ENCODE measurements around the gene SLC6A18.

Gene SLC6A18

DNA sequence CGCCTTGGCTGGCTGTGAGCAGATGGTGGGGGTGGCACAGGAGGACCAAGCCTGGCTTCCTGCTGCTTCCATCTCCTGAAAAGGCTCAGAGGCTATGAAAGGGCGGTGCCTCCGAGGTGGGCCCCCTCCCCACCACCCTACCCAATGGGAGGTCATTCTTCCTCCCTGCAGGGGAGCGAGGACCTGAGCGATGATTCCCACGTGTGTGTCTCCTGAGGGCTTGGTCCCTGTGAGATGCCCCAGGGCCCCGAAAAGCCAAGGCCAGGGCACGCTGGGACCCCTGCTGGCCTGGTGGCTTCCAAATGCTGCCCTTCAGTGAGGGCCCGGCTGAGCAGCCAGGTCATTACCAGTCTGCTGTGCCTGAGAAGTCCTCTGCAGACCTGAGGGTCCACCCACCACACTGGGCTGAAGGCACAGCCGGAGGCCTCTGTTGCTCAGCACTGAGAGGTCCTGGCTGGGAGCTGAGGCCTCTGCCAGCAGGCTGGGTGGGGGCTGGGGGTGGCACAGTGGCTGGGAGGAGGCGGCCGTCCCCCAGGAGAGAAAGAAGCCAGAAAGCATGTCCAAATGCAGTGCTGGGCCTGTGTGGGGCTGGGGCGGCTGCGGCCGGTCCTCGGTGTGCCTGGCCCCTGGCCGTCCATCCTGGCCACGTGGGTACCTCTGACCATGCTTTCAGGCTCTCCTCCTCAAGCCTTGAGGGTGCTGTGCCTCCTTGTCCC is 37.8 kb upstream of the SLC6A18 start:
- DNase-seq = no peak

DNA sequence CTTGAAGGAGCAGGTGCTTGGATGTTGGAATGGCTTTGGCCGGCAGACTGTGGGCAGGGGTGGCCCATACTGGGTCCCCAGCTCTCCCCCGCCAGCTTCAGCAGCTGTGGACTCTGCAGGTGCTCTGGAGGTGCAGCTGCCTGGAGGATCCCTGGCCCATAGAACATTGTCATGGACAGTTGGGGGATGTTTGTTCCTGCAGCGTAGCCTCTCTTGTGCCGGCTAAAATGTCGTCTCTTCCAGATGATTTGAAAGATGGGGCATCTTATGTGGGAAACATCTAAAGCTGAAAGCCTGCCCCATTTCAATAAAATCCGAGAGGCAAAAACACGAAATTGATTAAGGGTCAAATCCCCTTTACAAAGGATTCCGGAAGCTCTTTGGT is 37.2 kb upstream of the SLC6A18 start:
- no peak for DNase-seq

DNA sequence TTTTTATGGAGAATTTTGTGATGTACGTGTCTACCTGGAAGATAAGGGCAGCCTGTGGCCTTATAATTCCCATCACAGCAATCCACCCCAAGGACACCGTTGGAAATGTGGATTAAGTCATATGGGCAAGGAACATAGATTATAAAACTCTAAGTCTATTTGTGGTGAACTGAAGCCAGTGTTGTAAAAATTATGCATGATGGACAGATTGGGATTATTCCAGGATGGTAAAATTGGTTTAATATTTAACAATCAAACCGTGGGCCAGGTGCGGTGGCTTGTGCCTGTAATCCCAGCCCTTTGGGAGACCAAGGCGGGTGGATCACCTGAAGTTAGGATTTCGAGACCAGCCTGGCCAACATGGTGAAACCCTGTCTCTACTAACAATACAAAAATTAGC is 36.7 kb upstream of the SLC6A18 start:
- DNase-seq = no peak

DNA sequence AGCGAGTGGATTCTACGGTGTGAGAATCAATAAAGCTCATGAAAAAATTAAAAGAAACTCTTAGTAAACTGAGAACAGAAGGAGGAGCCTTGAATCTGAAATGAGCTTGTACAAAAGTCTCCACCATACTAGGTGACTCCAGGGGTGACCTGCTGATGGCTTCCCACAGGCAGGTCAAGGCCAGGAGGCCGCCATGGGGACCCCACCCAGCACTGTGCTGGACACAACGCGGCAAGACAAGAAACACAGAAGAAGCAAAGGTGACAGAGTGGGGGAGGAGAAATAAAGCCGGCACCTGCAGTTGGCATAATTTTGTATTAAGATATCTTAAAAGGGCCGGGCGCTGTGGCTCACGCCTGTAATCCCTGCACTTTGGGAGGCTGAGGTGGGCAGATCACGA is 35.9 kb upstream of the SLC6A18 start:
- no peak for DNase-seq

DNA sequence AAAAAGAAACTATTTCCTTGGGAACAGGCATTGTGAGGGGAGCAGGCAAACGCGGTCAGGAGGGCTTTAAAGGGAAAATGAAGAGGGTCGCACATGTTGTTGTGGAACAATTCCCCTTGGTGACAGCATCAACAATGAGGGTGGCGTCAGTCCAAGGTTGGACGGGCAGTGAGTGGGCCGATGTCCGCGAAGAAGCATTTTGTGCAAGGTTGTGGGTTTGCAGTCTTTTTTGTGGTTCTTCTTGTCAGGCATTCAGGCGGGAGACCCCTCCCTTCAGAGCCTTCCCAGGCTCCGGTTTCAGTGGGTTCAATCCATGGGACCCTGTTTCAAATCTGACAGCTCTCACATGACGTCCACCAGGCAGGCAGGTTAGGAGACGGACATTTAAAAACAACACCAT is 34.9 kb upstream of the SLC6A18 start:
- DNase-seq = no peak

DNA sequence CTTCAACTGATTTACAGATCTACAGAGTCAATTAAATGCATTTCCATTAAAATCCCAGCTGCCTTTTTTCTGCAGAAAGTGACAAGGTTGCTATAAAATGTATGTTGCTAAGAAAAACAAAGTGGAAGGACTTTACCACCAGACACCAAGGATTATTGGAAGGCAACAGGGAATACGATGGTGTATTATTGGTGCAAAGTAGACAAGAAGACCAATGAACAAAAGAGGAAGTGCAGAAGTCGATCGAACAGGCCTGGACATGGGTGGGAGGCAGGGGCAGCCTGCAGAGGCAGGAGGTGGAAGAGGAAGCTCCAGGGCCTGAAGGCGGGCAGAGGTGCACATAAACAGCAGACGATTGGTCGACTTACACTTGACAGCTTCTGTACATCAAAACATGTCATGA is 34.3 kb upstream of the SLC6A18 start:
- DNase-seq = no peak

DNA sequence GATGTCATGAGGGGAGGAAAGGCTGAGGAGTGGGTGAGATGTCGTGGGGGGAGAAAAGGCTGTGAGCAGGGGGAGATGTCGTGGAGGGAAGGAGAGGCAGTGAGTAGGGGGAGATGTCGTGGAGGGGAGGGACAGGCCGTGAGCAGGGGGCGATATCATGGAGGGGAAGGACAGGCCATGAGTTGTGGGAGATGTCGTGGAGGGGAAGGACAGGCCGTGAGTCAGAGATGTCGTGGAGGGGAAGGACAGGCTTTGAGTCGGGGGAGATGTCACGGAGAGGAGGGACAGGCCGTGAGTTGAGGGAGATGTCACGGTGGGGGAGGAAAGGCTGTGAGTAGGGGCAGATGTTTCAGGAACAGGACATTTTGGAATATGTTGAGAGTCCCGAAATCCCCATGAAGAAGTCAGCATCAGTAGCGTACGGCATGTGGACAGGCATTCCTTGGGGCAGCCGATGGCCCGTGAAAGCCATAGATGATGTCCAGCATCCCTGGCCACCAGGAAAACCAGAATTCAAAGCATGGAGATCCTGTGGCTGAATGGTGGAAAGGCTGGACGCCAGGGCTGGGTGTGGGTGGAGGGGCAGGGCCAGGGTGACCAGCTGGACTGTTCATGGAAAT is 32.1 kb upstream of the SLC6A18 start:
- DNase-seq = no peak

DNA sequence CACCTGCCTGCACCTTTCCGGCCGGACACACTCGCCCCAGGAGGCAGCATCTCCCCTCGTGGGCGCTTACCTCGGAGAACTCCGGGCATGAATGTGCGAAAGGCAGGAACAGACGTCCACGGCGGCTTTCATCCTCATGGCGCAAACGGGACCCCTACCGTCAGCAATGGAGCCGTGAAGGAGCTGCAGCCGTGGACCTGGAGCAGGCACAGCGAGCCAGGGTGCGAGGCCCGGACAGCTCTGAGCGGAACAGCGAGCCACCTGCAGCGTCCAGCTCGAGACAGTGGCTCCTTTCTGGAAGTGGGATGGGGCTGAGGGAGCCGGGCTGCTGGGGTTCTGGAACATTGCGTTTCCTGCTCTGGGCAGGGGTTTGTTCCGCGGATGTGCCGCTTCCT is 31.6 kb upstream of the SLC6A18 start:
- DNase-seq = no peak

DNA sequence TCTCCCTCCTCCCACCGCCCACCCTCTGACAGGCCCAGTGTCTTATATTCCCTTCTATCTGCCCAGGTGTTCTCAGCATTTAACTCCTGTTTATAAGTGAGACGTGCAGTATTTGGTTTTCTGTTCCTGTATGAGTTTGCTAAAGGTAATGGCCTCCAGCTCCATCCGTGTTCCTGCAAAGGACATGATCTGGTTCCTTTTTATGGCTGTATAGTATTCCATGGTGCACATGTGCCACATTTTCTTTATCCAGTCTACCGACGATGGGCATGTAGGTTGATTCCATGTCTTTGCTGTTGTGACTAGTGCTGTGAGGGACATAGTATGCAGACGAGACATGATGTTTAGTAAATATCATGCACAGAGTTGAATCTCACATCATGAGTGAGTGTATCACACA is 30.8 kb upstream of the SLC6A18 start:
- no peak for DNase-seq

DNA sequence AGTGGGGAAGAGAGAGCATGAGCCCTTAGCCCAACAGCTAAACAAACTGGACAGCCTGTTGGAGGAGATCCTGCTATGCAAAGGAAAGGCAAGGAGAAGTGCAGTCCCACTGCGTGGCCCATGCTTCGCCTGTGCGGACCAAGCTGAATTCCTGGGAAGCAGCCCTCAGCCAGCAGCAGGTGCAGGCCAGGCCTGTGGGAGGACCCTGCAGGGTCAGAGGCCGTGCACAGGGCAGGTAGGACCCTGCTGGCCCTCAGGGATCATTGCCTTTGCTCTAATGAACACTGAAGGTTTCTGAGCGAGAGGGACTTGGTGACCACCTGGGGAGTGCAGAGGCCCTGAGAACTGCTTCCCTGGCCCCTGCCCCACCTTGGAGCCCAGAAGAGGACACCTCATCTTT is 29.7 kb upstream of the SLC6A18 start:
- DNase-seq = no peak

DNA sequence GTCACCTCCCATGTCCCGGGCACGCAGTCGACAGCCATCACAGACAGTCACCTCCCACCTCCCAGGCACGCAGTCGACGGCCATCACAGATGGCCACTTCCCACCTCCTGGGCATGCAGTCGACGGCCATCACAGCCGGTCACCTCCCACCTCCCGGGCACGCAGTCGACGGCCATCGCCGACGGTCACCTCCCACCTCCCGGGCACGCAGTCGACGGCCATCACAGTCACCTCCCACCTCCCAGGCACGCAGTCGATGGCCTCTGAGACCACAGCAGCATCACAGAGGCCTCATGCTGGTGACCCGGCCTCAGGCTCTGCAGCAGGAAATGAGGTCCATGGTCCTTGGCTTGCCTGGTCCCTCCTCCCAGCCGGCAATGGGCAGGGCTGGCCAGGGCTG is 29.3 kb upstream of the SLC6A18 start:
- no peak for DNase-seq

DNA sequence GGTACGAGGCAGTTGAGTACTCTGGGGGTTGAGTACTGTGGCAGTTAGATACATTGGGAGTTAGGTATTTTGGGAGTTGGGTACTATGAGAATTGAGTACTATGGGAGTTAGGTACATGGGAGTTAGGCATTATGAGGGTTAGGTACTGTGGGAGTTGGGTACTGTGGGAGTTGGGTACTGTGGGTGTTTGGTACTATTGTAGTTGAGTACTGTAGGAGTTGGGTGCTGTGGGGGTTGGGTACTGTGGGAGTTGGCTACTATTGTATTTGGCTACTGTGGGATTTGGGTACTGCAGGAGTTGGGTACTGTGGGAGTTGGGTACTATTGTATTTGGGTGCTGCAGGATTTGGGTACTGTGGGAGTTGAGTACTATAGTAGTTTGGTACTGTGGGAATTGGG is 28.6 kb upstream of the SLC6A18 start:
- no peak for DNase-seq

DNA sequence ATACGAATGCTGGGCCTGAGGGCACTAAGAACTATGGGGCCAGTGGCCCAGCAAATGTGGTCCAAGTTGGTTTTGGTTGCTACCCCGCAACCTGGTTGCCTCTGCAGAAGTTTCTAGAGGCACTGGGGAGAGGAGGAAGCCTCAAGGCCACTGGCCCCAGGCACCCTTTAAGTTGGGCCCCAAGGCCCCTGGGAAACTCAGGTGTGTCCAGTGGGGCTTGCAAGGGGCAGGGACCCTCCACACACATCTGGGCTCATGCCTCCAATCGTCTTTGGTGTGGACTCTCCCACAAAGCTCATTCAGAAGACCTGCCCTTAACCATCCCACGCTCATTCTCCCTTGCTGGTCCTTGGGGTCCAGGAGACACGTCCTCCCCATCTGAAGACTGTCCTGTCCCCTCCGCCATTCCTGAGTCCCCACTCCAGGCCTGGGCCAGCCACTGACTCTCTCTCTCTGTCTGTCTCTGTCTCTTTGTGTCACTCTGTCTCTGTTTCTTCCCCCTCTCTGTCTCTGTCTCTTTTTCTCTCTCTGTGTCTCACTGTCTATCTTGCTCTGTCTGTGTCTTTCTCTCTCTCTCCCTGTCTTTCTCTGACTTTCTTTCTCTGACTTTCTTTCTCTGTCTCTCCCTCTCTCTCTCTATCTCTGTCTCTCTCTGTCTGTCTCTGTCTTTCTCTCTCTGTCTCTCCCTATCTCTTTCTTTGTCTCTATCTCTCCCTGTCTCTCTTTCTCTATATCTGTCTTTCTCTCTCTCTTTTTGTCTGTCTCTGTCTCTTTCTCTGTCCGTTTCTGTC is 27.1 kb upstream of the SLC6A18 start:
- no peak for DNase-seq

DNA sequence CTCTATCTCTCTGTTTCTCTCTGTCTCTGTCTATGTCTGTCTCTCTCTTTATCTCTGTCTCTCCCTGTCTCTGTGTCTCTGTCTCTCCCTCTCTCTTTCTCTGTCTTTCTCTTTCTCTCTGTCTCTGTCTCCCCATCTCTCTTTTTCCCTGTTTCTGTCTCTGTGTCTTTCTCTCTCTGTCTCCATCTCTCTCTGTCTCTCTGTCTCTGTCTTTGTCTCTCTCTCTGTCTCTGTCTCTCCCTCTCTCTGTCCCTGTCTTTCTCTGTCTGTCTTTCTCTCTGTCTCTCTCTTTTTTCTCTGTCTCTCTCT is 25.9 kb upstream of the SLC6A18 start:
- no peak for DNase-seq

DNA sequence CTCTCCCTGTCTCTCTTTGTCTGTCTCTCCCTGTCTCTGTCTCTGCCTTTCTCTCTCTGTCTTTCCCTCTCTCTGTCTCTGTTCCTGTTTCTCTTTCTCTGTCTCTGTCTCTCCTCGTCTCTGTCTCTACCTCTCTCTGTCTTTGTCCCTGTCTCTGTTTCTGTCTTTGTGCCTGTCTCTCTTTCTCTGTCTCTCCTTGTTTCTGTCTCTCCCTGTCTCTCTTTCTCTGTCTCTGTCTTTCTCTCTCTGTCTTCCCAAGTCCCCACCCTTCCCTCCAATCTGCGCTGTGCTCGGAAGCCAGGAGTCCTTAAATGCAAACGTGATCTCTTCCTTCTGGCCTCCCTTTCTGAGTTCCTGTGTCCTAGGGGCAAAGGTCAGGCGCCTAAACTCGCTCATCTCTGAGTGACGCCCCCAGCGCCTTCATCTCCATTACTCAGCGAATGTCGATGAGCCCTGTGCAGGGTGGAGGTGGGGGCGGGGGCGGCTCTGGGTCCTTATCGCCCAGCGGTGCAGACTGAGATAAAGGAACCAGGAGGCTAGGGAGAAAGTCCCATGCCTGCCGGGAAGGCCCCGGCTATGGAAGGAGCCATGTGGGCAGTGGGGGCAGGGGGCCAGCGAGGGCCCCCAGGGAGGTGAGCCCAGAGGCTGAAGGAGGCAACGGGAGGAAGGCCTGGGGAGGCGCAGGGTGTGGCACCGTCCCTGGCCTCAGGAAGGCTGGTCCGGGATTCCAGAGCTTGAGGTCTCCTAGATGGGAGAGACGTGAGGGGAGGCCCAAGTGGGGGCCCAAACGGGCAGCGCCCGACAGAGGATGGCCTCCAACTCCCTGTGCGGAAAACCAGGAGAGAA is 25.3 kb upstream of the SLC6A18 start:
- DNase-seq = no peak

DNA sequence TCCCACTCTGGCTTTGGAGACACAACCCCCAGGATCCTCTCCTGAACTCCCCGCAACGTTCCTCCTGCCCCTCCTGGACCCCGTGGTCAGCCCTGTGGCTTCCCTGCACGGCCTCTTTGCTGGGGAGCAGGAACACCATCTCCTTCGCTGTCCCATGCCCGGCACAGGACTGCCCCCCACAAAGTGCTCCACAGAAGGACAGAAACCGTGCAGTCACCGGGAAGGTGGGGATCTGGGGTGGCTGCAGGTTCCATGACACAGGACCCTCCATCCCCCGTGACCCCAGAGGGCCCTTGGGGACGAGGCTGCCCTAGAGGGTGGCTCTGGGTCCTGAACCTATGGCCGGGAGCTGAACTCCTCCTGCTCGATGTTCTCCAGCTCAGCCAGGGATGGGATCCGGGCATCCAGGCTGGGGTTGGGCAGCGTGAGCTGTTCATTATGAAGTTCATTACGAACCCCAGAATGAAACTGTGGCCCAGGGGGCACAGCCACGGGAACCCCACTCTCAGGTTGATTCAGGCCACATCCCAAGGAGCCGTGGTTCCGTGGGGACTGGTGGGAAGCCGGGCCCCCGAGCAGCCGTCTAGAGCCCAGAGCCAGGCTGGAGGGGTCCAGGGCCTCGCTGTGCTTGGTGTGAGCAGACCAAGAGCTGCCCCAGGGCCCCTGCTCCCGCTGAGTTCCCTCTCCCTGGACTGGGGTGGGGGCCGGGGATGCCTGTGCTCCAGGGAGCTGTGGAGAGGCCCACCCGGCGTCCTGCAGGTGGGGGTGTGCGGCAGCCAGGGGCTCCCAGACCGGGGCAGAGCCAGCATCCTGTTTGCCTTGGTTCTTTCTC is 24.5 kb upstream of the SLC6A18 start:
- no peak for DNase-seq

DNA sequence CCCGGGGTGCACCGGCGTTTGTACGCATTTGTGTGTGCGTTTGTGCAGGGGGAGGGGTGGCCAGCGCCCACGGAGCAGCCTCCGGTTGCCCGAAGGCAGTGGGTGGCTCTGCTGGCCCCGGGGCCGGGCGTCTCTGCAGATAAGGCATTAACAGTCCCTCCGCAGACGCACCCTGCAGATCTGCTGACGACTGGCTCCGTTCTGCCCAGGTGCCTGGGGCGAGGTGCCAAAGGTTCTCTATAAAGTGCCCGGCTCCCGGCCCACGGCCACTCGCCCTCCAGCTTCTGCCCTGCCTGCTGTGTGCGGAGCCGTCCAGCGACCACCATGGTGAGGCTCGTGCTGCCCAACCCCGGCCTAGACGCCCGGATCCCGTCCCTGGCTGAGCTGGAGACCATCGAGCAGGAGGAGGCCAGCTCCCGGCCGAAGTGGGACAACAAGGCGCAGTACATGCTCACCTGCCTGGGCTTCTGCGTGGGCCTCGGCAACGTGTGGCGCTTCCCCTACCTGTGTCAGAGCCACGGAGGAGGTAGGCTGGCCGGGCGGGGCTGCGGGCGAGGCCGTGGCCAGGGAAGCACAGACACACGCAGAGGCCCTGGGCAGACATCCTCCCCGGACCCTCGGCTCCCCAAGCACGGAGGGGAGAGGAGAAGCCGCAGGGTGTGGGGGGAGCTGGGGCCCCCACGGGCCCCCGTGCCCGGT is 23.7 kb upstream of the SLC6A18 start, which contains the start of gene SLC6A19:
TSS of gene SLC6A19 (plus strand) at position 269 of the 699 bp plus-strand sequence. CDS start at position 325, 56 bp downstream.
- no peak for DNase-seq

DNA sequence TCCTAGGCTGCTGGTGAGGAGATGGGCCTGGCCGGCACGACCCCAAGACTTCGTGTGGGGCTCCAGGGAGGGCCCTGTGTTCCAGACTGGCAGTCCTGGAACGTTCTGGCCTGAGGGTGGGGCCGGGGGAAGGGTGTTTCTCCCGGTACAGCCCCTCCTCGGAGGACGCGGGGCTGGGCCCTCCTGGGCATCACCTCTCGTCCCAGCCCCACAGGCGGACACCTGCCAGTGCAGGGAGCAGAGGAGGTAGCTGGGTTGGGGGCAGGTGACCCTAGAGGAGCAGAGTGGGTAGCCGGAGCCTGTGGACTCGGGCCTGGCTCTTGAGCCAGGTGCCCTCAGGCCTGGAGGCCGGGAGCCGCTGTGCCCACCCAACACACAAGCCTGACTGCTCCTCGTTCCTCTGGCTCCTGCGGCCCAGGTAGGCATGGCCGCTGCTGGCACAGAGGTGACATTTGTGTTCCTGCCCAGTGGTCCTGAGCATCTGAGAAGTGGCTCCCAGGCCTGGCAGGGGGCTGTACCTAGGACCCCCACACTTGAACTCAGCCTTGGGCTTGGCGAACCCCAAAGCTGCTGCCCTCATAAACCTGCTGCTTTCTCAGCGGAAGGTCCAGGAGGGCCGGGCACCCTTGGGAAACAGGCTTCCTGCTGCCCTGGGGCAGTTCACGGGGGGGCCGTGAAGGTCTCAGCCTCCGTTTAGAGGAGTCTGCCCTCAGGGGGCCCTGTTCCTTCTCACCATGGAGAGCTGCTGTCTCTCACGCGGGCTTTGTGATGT is 23.0 kb upstream of the SLC6A18 start:
- no peak for DNase-seq

DNA sequence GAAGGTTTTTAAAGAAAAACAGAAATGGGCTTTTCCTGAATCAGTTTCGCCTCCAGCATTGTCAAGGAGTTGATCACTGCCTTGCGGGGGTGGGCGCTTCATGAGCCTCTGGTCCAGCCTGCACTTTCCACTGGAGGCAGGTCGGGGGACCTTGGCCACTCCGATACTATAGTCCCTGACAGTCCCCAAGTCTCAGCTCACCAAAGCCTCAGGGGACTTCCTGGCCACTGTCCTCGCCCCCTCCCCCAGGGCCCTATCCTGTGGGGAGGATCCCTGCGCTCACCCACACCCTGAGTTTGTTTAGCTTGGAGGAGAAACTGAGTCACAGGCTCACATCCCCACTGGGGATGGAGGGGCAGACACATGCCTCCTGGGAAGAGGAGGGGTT is 22.4 kb upstream of the SLC6A18 start:
- DNase-seq = no peak

DNA sequence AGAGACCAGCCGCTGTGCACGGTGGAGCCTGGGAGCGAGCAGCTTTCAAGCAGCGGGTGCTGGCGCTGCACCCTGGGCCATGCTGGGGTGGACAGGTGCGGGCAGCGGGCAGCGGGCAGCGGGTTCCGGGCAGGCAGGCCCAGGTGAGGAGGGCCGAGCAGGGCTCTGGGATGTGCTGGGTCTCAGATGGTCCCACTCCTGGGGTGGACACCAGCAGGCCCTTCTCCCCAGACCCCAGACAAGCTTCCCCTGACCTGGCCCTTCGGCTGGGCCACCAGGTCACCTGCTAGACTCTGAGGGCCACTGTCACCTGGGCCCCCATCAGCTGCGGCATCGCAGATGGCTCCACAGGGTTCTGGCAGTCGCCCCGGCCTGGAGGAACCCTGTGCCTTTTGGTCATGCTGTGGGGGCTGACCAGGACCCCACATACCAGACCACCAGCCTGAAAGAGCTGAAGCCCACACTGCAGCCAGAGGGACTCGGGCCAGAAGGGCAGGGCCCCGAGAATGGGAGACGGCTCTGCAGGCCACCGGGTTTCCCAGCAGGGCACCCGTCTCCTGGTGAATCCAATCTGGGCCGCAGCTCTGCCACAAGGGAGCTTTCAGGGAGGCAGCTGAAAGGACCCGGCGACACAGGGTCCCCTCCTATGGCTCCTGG is 21.7 kb upstream of the SLC6A18 start:
- DNase-seq = no peak

All from CD4-positive, alpha-beta T cell treated with Interleukin-10 for 1 hour (primary cell).